ELF-1 (cell line): ENCODE measurements around the gene AAR2.

Experiments used
- DNase-seq: peaks from one replicate; pipeline ENCODE4 v3.0.0-alpha.2; 2016; ENCODE audit warnings: low read depth, low spot score

The AAR2 gene

GRCh38 chr20:36260316-36260715 is 24.0 kb downstream of the AAR2 start:
- DNase-seq: no peak

GRCh38 chr20:36261389-36262105 is 25.3 kb downstream of the AAR2 start:
- no peak for DNase-seq

GRCh38 chr20:36262440-36262839 is 26.2 kb downstream of the AAR2 start:
- DNase-seq: no peak

- DNase-seq: no peak
Observed at GRCh38 chr20:36264426-36265246, 28.4 kb downstream of the AAR2 start.

GRCh38 chr20:36266189-36266588 is 29.9 kb downstream of the AAR2 start:
- DNase-seq: no peak

GRCh38 chr20:36267605-36268381 is 31.5 kb downstream of the AAR2 start:
- peak; percentile 40 for DNase-seq

- DNase-seq: no peak
Observed at GRCh38 chr20:36268440-36269342, 32.4 kb downstream of the AAR2 start.

GRCh38 chr20:36269507-36269906 is 33.2 kb downstream of the AAR2 start:
- DNase-seq: no peak

GRCh38 chr20:36270744-36271638 is 34.7 kb downstream of the AAR2 start:
- DNase-seq: no peak

GRCh38 chr20:36271639-36272546 is 35.6 kb downstream of the AAR2 start:
- DNase-seq: peak; percentile 27

- DNase-seq: no peak
Observed at GRCh38 chr20:36272547-36273220, 36.4 kb downstream of the AAR2 start.

- peak; percentile 54 for DNase-seq
Observed at GRCh38 chr20:36273414-36274180, 37.3 kb downstream of the AAR2 start.

- no peak for DNase-seq
Observed at GRCh38 chr20:36274181-36274841, 38.0 kb downstream of the AAR2 start.

GRCh38 chr20:36275011-36275410 is 38.7 kb downstream of the AAR2 start:
- no peak for DNase-seq

GRCh38 chr20:36275441-36276189 is 39.3 kb downstream of the AAR2 start:
- DNase-seq: no peak

GRCh38 chr20:36277546-36277945 is 41.3 kb downstream of the AAR2 start:
- DNase-seq: no peak
